SK-N-SH (cell line): Measurements from ENCODE around the gene SLCO1A2. TPM values are rescaled to one million over a fixed set of nuclear protein-coding genes. Genes with fewer than 3 reads are reported as not detected.

Source experiments
- CTCF ChIA-PET: fragments of 300-600, 350-600 bp; formaldehyde crosslinking; extraction: SDS; loops from one replicate; lab custom pipeline; 2021; lab: Yijun Ruan, JAX
- POLR2A ChIA-PET: fragments of 350-600 bp; sonication (Branson Sonifier 250); formaldehyde crosslinking; extraction: SDS; loops from one replicate; lab custom pipeline; 2020; ENCODE audit warnings: antibody characterized with exemption, inconsistent platforms; lab: Yijun Ruan, JAX
- DNase-seq: peaks from one replicate; pipeline ENCODE4 v3.0.0; 2012
- H2AFZ ChIP-seq: fragments of 200-600 bp; sonication (generic); 2 replicates; pipeline ENCODE4 v1.8.1; 2016; ENCODE audit warnings: antibody characterized with exemption, mild to moderate bottlenecking, low read depth
- H3F3A ChIP-seq: fragments of 200-600 bp; sonication (generic); replicated peaks from 2 replicates; pipeline ENCODE3; 2016; ENCODE audit warnings: antibody characterized with exemption, mild to moderate bottlenecking; ENCODE audit not compliant: insufficient read depth
- H3K27ac ChIP-seq, 2 experiments: fragments of 200-500 bp in 1 of 2; fragments of 200-600 bp in 1 of 2; sonication (Bioruptor generic) in 1 of 2; sonication (generic), shearing (Covaris generic) in 1 of 2; 2 replicates each; pipeline versions ENCODE4 v1.5.1 to v1.6.1; 2014 to 2016; ENCODE audit warnings: low read depth in 2 of 2, inconsistent platforms in 1 of 2, low read length in 1 of 2, mild to moderate bottlenecking in 1 of 2, mixed read lengths in 1 of 2
- H3K27me3 ChIP-seq: fragments of 200-600 bp; sonication (generic), shearing (Covaris generic); 2 replicates; pipeline ENCODE4 v1.6.1; 2016; ENCODE audit warnings: mixed run types; ENCODE audit not compliant: insufficient read depth
- H3K36me3 ChIP-seq, 2 experiments: fragments of 200-500 bp in 1 of 2; fragments of 200-600 bp in 1 of 2; sonication (Bioruptor generic) in 1 of 2; sonication (generic) in 1 of 2; replicated peaks in 1 of 2; 2 replicates each; pipeline versions ENCODE3 to v1.5.1; 2014 to 2016; ENCODE audit warnings: low read length in 1 of 2, mild to moderate bottlenecking in 1 of 2; ENCODE audit not compliant: insufficient read depth in 2 of 2, control insufficient read depth in 1 of 2
- H3K4me1 ChIP-seq, 2 experiments: fragments of 200-500 bp in 1 of 2; fragments of 200-600 bp in 1 of 2; sonication (Bioruptor generic) in 1 of 2; sonication (generic), shearing (Covaris generic) in 1 of 2; 2 replicates each; pipeline versions ENCODE4 v1.5.1 to v1.6.1; 2014 to 2016; ENCODE audit warnings: low read depth in 1 of 2, low read length in 1 of 2, mixed run types in 1 of 2; ENCODE audit not compliant: insufficient read depth in 2 of 2, control insufficient read depth in 1 of 2
- H3K4me2 ChIP-seq: fragments of 200-600 bp; sonication (generic), shearing (Covaris generic); 2 replicates; pipeline ENCODE4 v1.6.1; 2017; ENCODE audit warnings: mixed run types
- H3K4me3 ChIP-seq, 2 experiments: fragments of 200-500 bp in 1 of 2; fragments of 200-600 bp in 1 of 2; sonication (Bioruptor generic) in 1 of 2; sonication (generic), shearing (Covaris generic) in 1 of 2; 2 replicates each; pipeline versions ENCODE4 v1.5.1 to v1.8.1; 2014 to 2016; ENCODE audit warnings: low read depth in 2 of 2, inconsistent platforms in 1 of 2, low read length in 1 of 2, mild to moderate bottlenecking in 1 of 2, mixed read lengths in 1 of 2, moderate library complexity in 1 of 2
- H3K79me2 ChIP-seq: fragments of 200-600 bp; sonication (generic); 2 replicates; pipeline ENCODE4 v1.8.1; 2017; ENCODE audit warnings: mild to moderate bottlenecking; ENCODE audit not compliant: insufficient read depth
- H3K9ac ChIP-seq: fragments of 200-600 bp; sonication (generic); 2 replicates; pipeline ENCODE4 v1.6.1; 2017; ENCODE audit warnings: mixed run types
- H3K9me2 ChIP-seq: fragments of 200-600 bp; sonication (generic); 2 replicates; pipeline ENCODE4 v1.6.1; 2017; ENCODE audit warnings: mixed run types
- H3K9me3 ChIP-seq: fragments of 200-600 bp; sonication (generic); 2 replicates; pipeline ENCODE4 v1.6.1; 2017; ENCODE audit warnings: mixed run types, mild to moderate bottlenecking, moderate library complexity
- H4K20me1 ChIP-seq: fragments of 200-600 bp; sonication (generic); 2 replicates; pipeline ENCODE4 v1.6.1; 2017; ENCODE audit warnings: mild to moderate bottlenecking, mixed run types; ENCODE audit not compliant: insufficient read depth
- CHD2 ChIP-seq: fragments of 150-350 bp; IDR thresholded peaks from 2 replicates; pipeline ENCODE4 v1.6.1; 2018; ENCODE audit warnings: low read length; ENCODE audit not compliant: partially characterized antibody
- EZH2phosphoT487 ChIP-seq: fragments of 200-600 bp; sonication (generic); IDR thresholded peaks from 2 replicates; pipeline ENCODE4 v1.6.1; 2017; ENCODE audit warnings: low read depth, mixed run types, mild to moderate bottlenecking, antibody characterized with exemption, moderate library complexity, borderline replicate concordance
- FOXJ3 ChIP-seq: sonication (generic); formaldehyde crosslinking; IDR thresholded peaks from 2 replicates; pipeline ENCODE4 v1.5.1; 2020; ENCODE audit warnings: mild to moderate bottlenecking, missing genetic modification reagents
- GABPA ChIP-seq: IDR thresholded peaks from 2 replicates; pipeline ENCODE4 v1.4.0; 2012; ENCODE audit warnings: low read depth, mild to moderate bottlenecking
- GATA2 ChIP-seq: sonication (generic); formaldehyde crosslinking; IDR thresholded peaks from 2 replicates; pipeline ENCODE4 v1.5.0; 2020; ENCODE audit warnings: mild to moderate bottlenecking, missing genetic modification reagents
- JUND ChIP-seq: IDR thresholded peaks from 2 replicates; pipeline ENCODE4 v1.4.0; 2012
- MXI1 ChIP-seq: IDR thresholded peaks from 2 replicates; pipeline ENCODE4 v1.6.1; 2012; ENCODE audit warnings: mild to moderate bottlenecking, low read depth, low read length, improper control_type of control experiment
- NFIC ChIP-seq: IDR thresholded peaks from 2 replicates; pipeline ENCODE4 v1.4.0; 2012; ENCODE audit warnings: borderline replicate concordance
- RAD21 ChIP-seq: IDR thresholded peaks from 2 replicates; pipeline ENCODE4 v1.6.1; 2012; ENCODE audit warnings: mild to moderate bottlenecking, low read length
- RCOR1 ChIP-seq: fragments of 150-350 bp; IDR thresholded peaks from 2 replicates; pipeline ENCODE4 v1.6.1; 2017; ENCODE audit warnings: antibody characterized with exemption, low read length
- RFX5 ChIP-seq: IDR thresholded peaks from 2 replicates; pipeline ENCODE4 v1.6.1; 2012; ENCODE audit warnings: mild to moderate bottlenecking, improper control_type of control experiment, low read length
- RXRA ChIP-seq: IDR thresholded peaks from 2 replicates; pipeline ENCODE4 v1.4.0; 2012; ENCODE audit warnings: low read depth, mild to moderate bottlenecking, borderline replicate concordance
- SIN3A ChIP-seq: IDR thresholded peaks from 2 replicates; pipeline ENCODE4 v1.6.1; 2012; ENCODE audit warnings: low read depth, mild to moderate bottlenecking, low read length, moderate library complexity, borderline replicate concordance
- TAF1 ChIP-seq: IDR thresholded peaks from 2 replicates; pipeline ENCODE4 v1.6.1; 2012; ENCODE audit warnings: low read depth, mild to moderate bottlenecking, low read length, moderate library complexity, borderline replicate concordance
- TCF12 ChIP-seq: IDR thresholded peaks from 2 replicates; pipeline ENCODE4 v1.4.0; 2012
- WGBS: methylation state at CpG from one replicate; pipeline ENCODE4 v1.1.6; 2017; ENCODE audit warnings: low lambda C conversion rate; 5-methylcytosine and 5-hydroxymethylcytosine counted together
- polyA plus RNA-seq, 3 experiments: library from polyadenylated mRNA; depleted of rRNA; stranded (reverse); fragments of >200 nt; gene quantifications; 2 replicates each; pipeline ENCODE4 v1.2.3, GENCODE V29; 2012
- TF ChIP-seq, protein P1 (sequence below): fragments of 150-350 bp; IDR thresholded peaks from 2 replicates; pipeline ENCODE4 v1.6.1; 2017; ENCODE audit warnings: antibody characterized with exemption, low read length, low read depth, borderline replicate concordance
- TF ChIP-seq, protein P2 (sequence below): IDR thresholded peaks from 2 replicates; pipeline ENCODE4 v1.6.1; 2012; ENCODE audit warnings: mild to moderate bottlenecking, low read depth, low read length, moderate library complexity
- TF ChIP-seq, protein P3 (sequence below): fragments of 200-600 bp; sonication (generic); IDR thresholded peaks from 2 replicates; pipeline ENCODE4 v1.6.1; 2017; ENCODE audit warnings: antibody characterized with exemption, mild to moderate bottlenecking, moderate library complexity

Gene SLCO1A2
- polyA plus RNA-seq, 1 of the 3 experiments (the other 2 are of a cell fraction): under 0.01 TPM

GRCh38 chr12:21248679-21249078 lies 86.0 kb downstream of the SLCO1A2 start:
- Histone ChIP-seq H3K27me3 (no peaks in the 10 kb centered on the region), H3K4me3 (no peak overlapping the region), H3F3A (no peaks in the 10 kb centered on the region), H3K9me3 (no peaks in the 10 kb centered on the region), H2AFZ (no peak overlapping the region), H3K4me1 (no peaks in the 10 kb centered on the region), H3K36me3 (no peaks in the 10 kb centered on the region), H3K79me2 (no peaks in the 10 kb centered on the region), H4K20me1 (no peaks in the 10 kb centered on the region), H3K9me2 (no peaks in the 10 kb centered on the region), H3K9ac (no peak overlapping the region), H3K27ac (no peak overlapping the region), H3K4me2 (no peak overlapping the region)
- DNase-seq: peak; percentile 1
- TF ChIP-seq GABPA (no peak), EZH2phosphoT487 (no peak), MXI1 (no peak), RAD21 (peak; percentile 38; the same call in 1 of the 2 replicates), NFIC (no peak), RCOR1 (no peak), JUND (no peak), GATA2 (no peak), RXRA (no peak), SIN3A (no peak), TCF12 (no peak), FOXJ3 (CRISPR knock-in tag) (no peak), RFX5 (no peak), TAF1 (no peak), CHD2 (no peak)
- TF ChIP-seq, protein P1, sequence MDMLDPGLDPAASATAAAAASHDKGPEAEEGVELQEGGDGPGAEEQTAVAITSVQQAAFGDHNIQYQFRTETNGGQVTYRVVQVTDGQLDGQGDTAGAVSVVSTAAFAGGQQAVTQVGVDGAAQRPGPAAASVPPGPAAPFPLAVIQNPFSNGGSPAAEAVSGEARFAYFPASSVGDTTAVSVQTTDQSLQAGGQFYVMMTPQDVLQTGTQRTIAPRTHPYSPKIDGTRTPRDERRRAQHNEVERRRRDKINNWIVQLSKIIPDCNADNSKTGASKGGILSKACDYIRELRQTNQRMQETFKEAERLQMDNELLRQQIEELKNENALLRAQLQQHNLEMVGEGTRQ: no peak
- TF ChIP-seq, protein P2, sequence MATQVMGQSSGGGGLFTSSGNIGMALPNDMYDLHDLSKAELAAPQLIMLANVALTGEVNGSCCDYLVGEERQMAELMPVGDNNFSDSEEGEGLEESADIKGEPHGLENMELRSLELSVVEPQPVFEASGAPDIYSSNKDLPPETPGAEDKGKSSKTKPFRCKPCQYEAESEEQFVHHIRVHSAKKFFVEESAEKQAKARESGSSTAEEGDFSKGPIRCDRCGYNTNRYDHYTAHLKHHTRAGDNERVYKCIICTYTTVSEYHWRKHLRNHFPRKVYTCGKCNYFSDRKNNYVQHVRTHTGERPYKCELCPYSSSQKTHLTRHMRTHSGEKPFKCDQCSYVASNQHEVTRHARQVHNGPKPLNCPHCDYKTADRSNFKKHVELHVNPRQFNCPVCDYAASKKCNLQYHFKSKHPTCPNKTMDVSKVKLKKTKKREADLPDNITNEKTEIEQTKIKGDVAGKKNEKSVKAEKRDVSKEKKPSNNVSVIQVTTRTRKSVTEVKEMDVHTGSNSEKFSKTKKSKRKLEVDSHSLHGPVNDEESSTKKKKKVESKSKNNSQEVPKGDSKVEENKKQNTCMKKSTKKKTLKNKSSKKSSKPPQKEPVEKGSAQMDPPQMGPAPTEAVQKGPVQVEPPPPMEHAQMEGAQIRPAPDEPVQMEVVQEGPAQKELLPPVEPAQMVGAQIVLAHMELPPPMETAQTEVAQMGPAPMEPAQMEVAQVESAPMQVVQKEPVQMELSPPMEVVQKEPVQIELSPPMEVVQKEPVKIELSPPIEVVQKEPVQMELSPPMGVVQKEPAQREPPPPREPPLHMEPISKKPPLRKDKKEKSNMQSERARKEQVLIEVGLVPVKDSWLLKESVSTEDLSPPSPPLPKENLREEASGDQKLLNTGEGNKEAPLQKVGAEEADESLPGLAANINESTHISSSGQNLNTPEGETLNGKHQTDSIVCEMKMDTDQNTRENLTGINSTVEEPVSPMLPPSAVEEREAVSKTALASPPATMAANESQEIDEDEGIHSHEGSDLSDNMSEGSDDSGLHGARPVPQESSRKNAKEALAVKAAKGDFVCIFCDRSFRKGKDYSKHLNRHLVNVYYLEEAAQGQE: no peak
- TF ChIP-seq, protein P3, sequence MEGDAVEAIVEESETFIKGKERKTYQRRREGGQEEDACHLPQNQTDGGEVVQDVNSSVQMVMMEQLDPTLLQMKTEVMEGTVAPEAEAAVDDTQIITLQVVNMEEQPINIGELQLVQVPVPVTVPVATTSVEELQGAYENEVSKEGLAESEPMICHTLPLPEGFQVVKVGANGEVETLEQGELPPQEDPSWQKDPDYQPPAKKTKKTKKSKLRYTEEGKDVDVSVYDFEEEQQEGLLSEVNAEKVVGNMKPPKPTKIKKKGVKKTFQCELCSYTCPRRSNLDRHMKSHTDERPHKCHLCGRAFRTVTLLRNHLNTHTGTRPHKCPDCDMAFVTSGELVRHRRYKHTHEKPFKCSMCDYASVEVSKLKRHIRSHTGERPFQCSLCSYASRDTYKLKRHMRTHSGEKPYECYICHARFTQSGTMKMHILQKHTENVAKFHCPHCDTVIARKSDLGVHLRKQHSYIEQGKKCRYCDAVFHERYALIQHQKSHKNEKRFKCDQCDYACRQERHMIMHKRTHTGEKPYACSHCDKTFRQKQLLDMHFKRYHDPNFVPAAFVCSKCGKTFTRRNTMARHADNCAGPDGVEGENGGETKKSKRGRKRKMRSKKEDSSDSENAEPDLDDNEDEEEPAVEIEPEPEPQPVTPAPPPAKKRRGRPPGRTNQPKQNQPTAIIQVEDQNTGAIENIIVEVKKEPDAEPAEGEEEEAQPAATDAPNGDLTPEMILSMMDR: peak; percentile 51
- ChIA-PET POLR2A (no interaction called here), CTCF (interaction anchor here (0.6 to 1.9 kb wide), 10 partner anchors 9 to 1195 kb away, joined by 3 to 12 read pairs (median 4); partner anchors contain the start of genes LDHB and PYROXD1)
- WGBS: 10% methylated on average over 1 of the region's 1 CpG
